ENCODE results near the gene SLF1. TPM values are rescaled to one million over a fixed set of nuclear protein-coding genes. Genes with fewer than 3 reads are reported as not detected.

The SLF1 gene
- total RNA-seq, 4 donors from 2014 or later: 1.7 to 7.2 (median 5.4) TPM

- H3K4me3 ChIP-seq (ENCODE audit: low read depth, poor library complexity, severe bottlenecking): no peak overlapping the region
- intact Hi-C loops (cut with DNase I; ENCODE audit: low total_unique reads): no loop called here
Measured at GRCh38 chr5:94693845-94694370, 75.4 kb downstream of the SLF1 start.

DNA sequence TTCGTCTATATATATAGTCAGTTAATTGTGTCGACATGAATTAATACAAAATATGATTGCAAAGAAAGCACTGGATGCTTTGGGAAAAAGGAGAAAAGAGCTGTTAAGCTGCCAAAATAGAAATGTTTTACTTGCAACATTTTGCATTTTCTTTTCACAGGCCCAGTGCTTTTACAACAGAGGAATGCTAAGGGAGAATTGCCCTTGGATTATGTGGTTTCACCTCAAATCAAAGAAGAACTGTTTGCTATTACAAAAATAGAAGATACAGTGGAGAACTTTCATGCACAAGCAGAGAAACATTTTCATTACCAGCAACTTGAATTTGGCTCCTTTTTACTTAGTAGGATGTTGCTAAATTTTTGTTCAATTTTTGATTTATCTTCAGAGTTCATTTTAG lies 76.2 kb downstream of the SLF1 start:
- TF ChIP-seq CTCF (IDR thresholded peaks at IDR 0.05): no peak
- no peak for TF ChIP-seq POLR2A (IDR thresholded peaks at IDR 0.05)
- intact Hi-C loops (cut with DNase I; ENCODE audit: low total_unique reads): no loop called here
- 90 to 96% methylated on average over 2 of the region's 2 CpGs for WGBS, 2 donors

More at GRCh38 chr5:94693845-94694370, 75.4 kb downstream of the SLF1 start:
- TF ChIP-seq POLR2A (IDR thresholded peaks at IDR 0.05) (no peak), CTCF (IDR thresholded peaks at IDR 0.05) (no peak)
- 48 to 61% methylated on average over 1 of the region's 1 CpG for WGBS, 2 donors
- no peak for DNase-seq (ENCODE audit: low spot score in 2 of 2)

DNA sequence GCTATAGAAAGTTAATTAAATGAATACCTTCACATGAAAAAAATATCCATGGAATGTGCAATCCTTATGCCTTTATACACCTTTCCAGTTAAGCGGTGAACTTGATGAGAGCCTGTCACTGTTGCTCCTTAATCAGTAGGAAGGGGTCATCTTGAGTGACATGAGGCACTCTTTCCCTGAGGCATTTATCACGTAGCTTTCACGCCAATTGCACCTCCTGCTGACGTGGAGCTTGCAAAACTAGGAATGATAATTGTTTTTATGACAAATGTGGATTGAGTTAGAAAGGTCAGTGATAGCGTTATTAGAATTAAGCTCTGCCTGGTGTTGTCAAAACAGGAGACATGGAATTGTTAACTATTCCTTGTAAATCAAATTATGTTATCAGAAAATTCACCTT lies 79.7 kb downstream of the SLF1 start:
- WGBS, 2 donors: 87 to 88% methylated on average over 5 of the region's 5 CpGs
- TF ChIP-seq POLR2A (IDR thresholded peaks at IDR 0.05): no peak
- TF ChIP-seq CTCF (IDR thresholded peaks at IDR 0.05): no peak
- no peak for DNase-seq (ENCODE audit: low spot score in 2 of 2)
- intact Hi-C loops (cut with DNase I; ENCODE audit: low total_unique reads): no loop called here
- no peak overlapping the region for H3K4me3 ChIP-seq (ENCODE audit: low read depth, poor library complexity, severe bottlenecking)

More for the DNA sequence above, 76.2 kb downstream of the SLF1 start:
- no peak for DNase-seq (ENCODE audit: low spot score in 2 of 2)
- no peak overlapping the region for H3K4me3 ChIP-seq (ENCODE audit: low read depth, poor library complexity, severe bottlenecking)

DNA sequence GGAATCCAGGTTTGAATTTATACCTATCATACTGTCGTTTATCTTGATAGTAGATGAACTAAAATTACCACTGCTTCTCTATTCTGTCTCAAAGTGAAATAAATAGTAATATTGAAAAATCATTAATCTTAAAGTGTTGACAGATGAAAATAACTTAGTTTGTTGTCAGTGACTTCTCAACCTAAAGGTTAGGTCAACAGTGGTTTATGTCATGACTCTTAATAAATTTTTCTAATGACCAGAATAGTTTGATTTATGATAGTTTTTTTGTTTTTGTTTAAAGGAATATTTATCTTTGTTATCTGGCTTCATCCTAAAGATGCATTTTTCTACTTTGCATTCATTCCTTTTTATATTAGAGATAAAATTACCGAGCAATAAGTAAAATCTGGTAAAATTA lies 81.1 kb downstream of the SLF1 start:
- intact Hi-C loops (cut with DNase I; ENCODE audit: low total_unique reads): no loop called here
- no peak overlapping the region for H3K4me3 ChIP-seq (ENCODE audit: low read depth, poor library complexity, severe bottlenecking)
- TF ChIP-seq POLR2A (IDR thresholded peaks at IDR 0.05): no peak
- no peak for TF ChIP-seq CTCF (IDR thresholded peaks at IDR 0.05)
- no peak for DNase-seq (ENCODE audit: low spot score in 2 of 2)
- 89 to 91% methylated on average over 2 of the region's 2 CpGs for WGBS, 2 donors

DNA sequence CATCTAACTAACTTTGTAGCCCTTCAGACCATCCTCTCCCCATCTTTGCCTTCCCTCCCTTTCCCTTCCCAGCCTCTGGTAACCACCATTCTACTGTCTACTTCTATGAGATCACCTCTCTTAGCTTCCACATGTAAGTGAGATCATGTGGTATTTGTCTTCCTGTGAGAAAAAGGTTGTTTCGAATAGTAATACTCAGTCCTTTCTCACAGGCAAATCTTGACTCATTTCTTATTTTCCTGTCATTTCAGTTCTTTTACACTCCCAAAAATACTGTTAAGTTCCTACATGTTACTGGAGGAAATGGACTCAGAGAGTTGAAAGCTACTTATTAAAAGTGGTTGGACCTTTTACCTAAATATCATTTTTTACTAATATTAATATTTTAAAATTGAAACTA lies 82.1 kb downstream of the SLF1 start:
- H3K4me3 ChIP-seq (ENCODE audit: low read depth, poor library complexity, severe bottlenecking): no peak overlapping the region
- intact Hi-C loops (cut with DNase I; ENCODE audit: low total_unique reads): no loop called here
- TF ChIP-seq CTCF (IDR thresholded peaks at IDR 0.05) (no peak), POLR2A (IDR thresholded peaks at IDR 0.05) (no peak)
- 87 to 92% methylated on average over 1 of the region's 1 CpG for WGBS, 2 donors
- no peak for DNase-seq (ENCODE audit: low spot score in 2 of 2)

DNA sequence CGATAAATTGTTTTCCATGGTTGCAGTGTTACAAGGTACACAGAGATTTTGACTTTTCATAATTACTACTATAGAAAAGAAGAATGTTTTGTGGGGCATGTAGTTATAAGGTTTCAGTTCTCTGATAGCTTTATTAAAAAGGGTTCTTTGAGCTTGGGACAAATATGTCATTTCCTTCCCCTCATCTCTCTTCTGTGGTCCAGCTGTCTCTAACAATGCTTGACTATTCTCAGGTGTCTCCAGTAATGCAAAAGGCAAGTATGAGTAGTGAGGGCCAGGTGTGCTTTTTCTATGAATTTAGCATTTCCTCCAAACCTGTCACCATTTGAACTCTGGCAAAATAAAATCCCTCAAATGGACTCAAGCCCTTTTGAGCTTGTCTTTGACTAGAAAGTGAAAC lies 84.3 kb downstream of the SLF1 start:
- 93 to 97% methylated on average over 1 of the region's 1 CpG for WGBS, 2 donors
- intact Hi-C loops (cut with DNase I; ENCODE audit: low total_unique reads): no loop called here
- TF ChIP-seq POLR2A (IDR thresholded peaks at IDR 0.05) (no peak), CTCF (IDR thresholded peaks at IDR 0.05) (no peak)

More for the DNA sequence above, 84.3 kb downstream of the SLF1 start:
- DNase-seq (ENCODE audit: low spot score in 2 of 2): no peak
- H3K4me3 ChIP-seq (ENCODE audit: low read depth, poor library complexity, severe bottlenecking): no peak overlapping the region

Measured in lower leg skin (tissue), 4 donors.